ENCODE results near the gene SLC16A7.

DNA sequence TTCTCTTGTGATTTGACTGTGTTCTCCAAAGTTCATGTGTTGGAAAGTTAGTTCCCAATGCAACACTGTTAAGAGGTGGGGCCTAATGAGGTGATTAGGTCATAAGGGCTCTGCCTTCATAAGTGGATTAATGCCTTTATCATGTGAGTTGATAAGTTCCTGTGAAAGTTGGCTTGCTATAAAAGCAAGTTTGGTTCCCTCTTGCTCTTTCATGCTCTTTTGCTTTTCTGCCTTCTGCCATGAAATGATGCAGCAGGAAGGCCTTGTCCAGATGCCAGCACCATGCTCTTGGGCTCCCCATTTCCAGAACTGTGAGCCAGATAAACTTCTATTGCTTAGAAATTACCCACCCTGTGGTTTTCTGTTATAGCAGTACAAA is 41.9 kb downstream of the SLC16A7 start:
- TF ChIP-seq EP300 (IDR thresholded peaks at IDR 0.05) (no peak), CTCF (IDR thresholded peaks at IDR 0.05) (no peak)
